IPS DF 6.9 (cell line): ENCODE measurements around the gene PCDHGA1.

ENCODE experiments used
- DNase-seq: peaks from one replicate; pipeline ENCODE4 v3.0.0-alpha.2; 2013; ENCODE audit warnings: low read depth, low spot score
- H3K27ac ChIP-seq: one replicate; pipeline ENCODE4 v1.5.1; 2013; ENCODE audit warnings: low read length, control low read depth
- H3K27me3 ChIP-seq: 2 replicates; pipeline ENCODE4 v1.6.1; 2013; ENCODE audit warnings: mild to moderate bottlenecking, low read length; ENCODE audit not compliant: control insufficient read depth, insufficient read depth
- H3K36me3 ChIP-seq: 2 replicates; pipeline ENCODE4 v1.6.1; 2013; ENCODE audit warnings: low read length; ENCODE audit not compliant: control insufficient read depth, insufficient read depth
- H3K4me1 ChIP-seq: 2 replicates; pipeline ENCODE4 v1.6.1; 2013; ENCODE audit warnings: low read length; ENCODE audit not compliant: control insufficient read depth, insufficient read depth
- H3K4me3 ChIP-seq: 2 replicates; pipeline ENCODE4 v1.5.1; 2013; ENCODE audit warnings: mild to moderate bottlenecking, low read length
- H3K9me3 ChIP-seq: 2 replicates; pipeline ENCODE4 v1.6.1; 2013; ENCODE audit warnings: low read length, inconsistent platforms; ENCODE audit not compliant: control insufficient read depth, insufficient read depth
- WGBS: extraction: QIAGEN DNeasy Blood & Tissue Kit; methylation state at CpG from one replicate; pipeline ENCODE4 v1.1.7; 2013; ENCODE audit warnings: mixed read lengths, missing lambda C conversion rate; ENCODE audit not compliant: insufficient read length, insufficient coverage; 5-methylcytosine and 5-hydroxymethylcytosine counted together

PCDHGA1 gene

GRCh38 chr5:141476132-141476911, 146.0 kb downstream of the PCDHGA1 start:
- Histone ChIP-seq H3K27me3 (peaks cover 13% of the 10 kb centered on the region; the same call in 1 of the 2 replicates), H3K4me1 (no peaks in the 10 kb centered on the region), H3K36me3 (peaks cover 3% of the 10 kb centered on the region; the same call in 1 of the 2 replicates), H3K4me3 (peak overlapping the region; percentile 49; the same call in 1 of the 2 replicates), H3K9me3 (no peaks in the 10 kb centered on the region), H3K27ac (no peak overlapping the region)
- DNase-seq: no peak
- WGBS: no CpG with 5 or more reads among the region's 58 CpGs

- Histone ChIP-seq H3K27ac (no peak overlapping the region), H3K36me3 (peaks cover 3% of the 10 kb centered on the region; the same call in 1 of the 2 replicates), H3K4me3 (no peak overlapping the region), H3K9me3 (no peaks in the 10 kb centered on the region), H3K27me3 (peaks cover 13% of the 10 kb centered on the region; the same call in 1 of the 2 replicates), H3K4me1 (no peaks in the 10 kb centered on the region)
- no peak for DNase-seq
- WGBS: no CpG with 5 or more reads among the region's 24 CpGs
These were observed 146.8 kb downstream of the PCDHGA1 start for GRCh38 chr5:141477044-141477575.

GRCh38 chr5:141477815-141478214, 147.5 kb downstream of the PCDHGA1 start:
- H3K36me3 ChIP-seq: peaks cover 3% of the 10 kb centered on the region; the same call in 1 of the 2 replicates
- no peak overlapping the region for H3K4me3 ChIP-seq
- no CpG with 5 or more reads among the region's 13 CpGs for whole genome bisulfite sequencing
- no peak for DNase-seq
- H3K9me3 ChIP-seq: no peaks in the 10 kb centered on the region
- no peak overlapping the region for H3K27ac ChIP-seq
- H3K4me1 ChIP-seq: no peaks in the 10 kb centered on the region
- H3K27me3 ChIP-seq: peaks cover 13% of the 10 kb centered on the region; the same call in 1 of the 2 replicates

- Histone ChIP-seq H3K27me3 (peaks cover 13% of the 10 kb centered on the region; the same call in 1 of the 2 replicates), H3K27ac (no peak overlapping the region), H3K36me3 (peaks cover 3% of the 10 kb centered on the region; the same call in 1 of the 2 replicates), H3K9me3 (no peaks in the 10 kb centered on the region), H3K4me3 (no peak overlapping the region), H3K4me1 (peaks cover 1% of the 10 kb centered on the region; the same call in 1 of the 2 replicates)
- no CpG with 5 or more reads among the region's 20 CpGs for WGBS
- no peak for DNase-seq
These were observed 148.1 kb downstream of the PCDHGA1 start for GRCh38 chr5:141478321-141478945.

GRCh38 chr5:141479776-141480175, 149.5 kb downstream of the PCDHGA1 start:
- Histone ChIP-seq H3K4me3 (no peak overlapping the region), H3K4me1 (peaks cover 2% of the 10 kb centered on the region; the same call in 1 of the 2 replicates), H3K27ac (no peak overlapping the region), H3K9me3 (no peaks in the 10 kb centered on the region), H3K27me3 (peaks cover 13% of the 10 kb centered on the region; the same call in 1 of the 2 replicates), H3K36me3 (peaks cover 3% of the 10 kb centered on the region; the same call in 1 of the 2 replicates)
- DNase-seq: no peak

- Histone ChIP-seq H3K36me3 (no peaks in the 10 kb centered on the region), H3K9me3 (no peaks in the 10 kb centered on the region), H3K4me3 (no peak overlapping the region; the same call in 1 of the 2 replicates), H3K27me3 (peaks cover 2% of the 10 kb centered on the region; the same call in 1 of the 2 replicates), H3K27ac (no peak overlapping the region), H3K4me1 (peaks cover 2% of the 10 kb centered on the region; the same call in 1 of the 2 replicates)
- WGBS: no CpG with 5 or more reads among the region's 3 CpGs
- no peak for DNase-seq
These were observed 153.6 kb downstream of the PCDHGA1 start for GRCh38 chr5:141483902-141484301.

- H3K27ac ChIP-seq: no peak overlapping the region
- no peak overlapping the region; the same call in 1 of the 2 replicates for H3K4me3 ChIP-seq
- no CpG with 5 or more reads among the region's 4 CpGs for whole genome bisulfite sequencing
- no peaks in the 10 kb centered on the region for H3K36me3 ChIP-seq
- no peak for DNase-seq
- H3K9me3 ChIP-seq: no peaks in the 10 kb centered on the region
- H3K4me1 ChIP-seq: peaks cover 2% of the 10 kb centered on the region; the same call in 1 of the 2 replicates
- H3K27me3 ChIP-seq: peaks cover 2% of the 10 kb centered on the region; the same call in 1 of the 2 replicates
These were observed 154.0 kb downstream of the PCDHGA1 start for GRCh38 chr5:141484310-141484640.

- H3K4me1 ChIP-seq: peaks cover 2% of the 10 kb centered on the region; the same call in 1 of the 2 replicates
- peaks cover 2% of the 10 kb centered on the region; the same call in 1 of the 2 replicates for H3K27me3 ChIP-seq
- no peak for DNase-seq
- no peaks in the 10 kb centered on the region for H3K9me3 ChIP-seq
- H3K27ac ChIP-seq: no peak within 1 kb of the TSS
- no peaks in the 10 kb centered on the region for H3K36me3 ChIP-seq
- no CpG with 5 or more reads among the region's 39 CpGs for WGBS
- H3K4me3 ChIP-seq: peak within 1 kb of the TSS; percentile 44; the same call in 1 of the 2 replicates
These were observed 154.5 kb downstream of the PCDHGA1 start, which contains the start of gene PCDHGC4 for GRCh38 chr5:141484641-141485311. TSS of gene PCDHGC4 (plus strand) at chr5:141485030. CDS start at chr5:141485174, 144 bp downstream.

GRCh38 chr5:141485321-141486055, 155.2 kb downstream of the PCDHGA1 start:
- peaks cover 2% of the 10 kb centered on the region; the same call in 1 of the 2 replicates for H3K4me1 ChIP-seq
- peak overlapping the region; percentile 44; the same call in 1 of the 2 replicates for H3K4me3 ChIP-seq
- peaks cover 2% of the 10 kb centered on the region; the same call in 1 of the 2 replicates for H3K27me3 ChIP-seq
- DNase-seq: no peak
- WGBS: no CpG with 5 or more reads among the region's 38 CpGs
- no peaks in the 10 kb centered on the region for H3K9me3 ChIP-seq
- no peak overlapping the region for H3K27ac ChIP-seq
- no peaks in the 10 kb centered on the region for H3K36me3 ChIP-seq
